Stimulated activated CD4-positive, alpha-beta T cell treated with anti-CD3 and anti-CD28 coated beads, Interleukin-12 subunit alpha, Interleukin-12 subunit beta, amount 100 ng/mL, for 48 hours (primary cell): ENCODE data around the gene TMPRSS6.

Source experiments
- DNase-seq, 3 donors: peaks; one replicate each; pipeline ENCODE4 v3.0.0-alpha.2; 2020; ENCODE audit warnings: low read depth in 2 of 3, low spot score in 1 of 3

TMPRSS6 gene

DNA sequence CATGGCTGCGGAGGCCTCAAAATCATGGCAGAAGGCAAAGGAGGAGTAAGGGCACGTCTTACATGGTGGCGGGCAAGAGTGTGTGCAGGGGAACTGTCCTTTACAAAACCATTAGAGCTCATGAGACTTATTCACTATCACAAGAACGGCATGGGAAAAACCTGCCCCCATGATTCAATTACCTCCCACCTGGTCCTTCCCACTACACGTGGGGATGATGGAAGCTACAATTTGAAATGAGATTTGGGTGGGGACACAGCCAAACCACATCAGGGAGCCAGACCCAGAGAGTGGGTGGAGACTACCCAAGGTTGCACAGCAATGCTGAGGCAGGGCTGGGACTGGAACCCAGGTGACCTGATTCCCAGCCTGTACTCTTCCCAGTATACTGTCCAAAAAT, 8.6 kb upstream of the TMPRSS6 start:
- DNase-seq, result no peak

DNA sequence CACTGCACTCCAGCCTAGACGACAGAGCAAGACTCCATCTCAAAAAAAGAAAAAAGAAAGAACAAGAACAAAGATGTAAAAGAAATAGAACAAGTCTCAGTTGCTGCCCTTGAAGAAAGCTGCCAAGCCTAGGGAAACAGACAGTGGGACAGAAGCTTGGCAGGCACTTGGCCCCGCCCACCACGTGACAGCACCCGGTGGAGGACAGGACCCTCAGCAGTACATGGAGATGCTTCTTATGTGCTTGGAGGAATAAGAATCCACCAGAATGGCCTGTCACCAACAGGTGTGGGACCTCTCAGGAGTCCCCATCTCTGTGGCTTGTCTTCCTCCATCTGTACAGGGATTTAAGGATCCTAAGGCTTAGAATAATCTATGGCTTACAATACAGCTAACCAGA, 7.6 kb upstream of the TMPRSS6 start:
- DNase-seq, result no peak

DNA sequence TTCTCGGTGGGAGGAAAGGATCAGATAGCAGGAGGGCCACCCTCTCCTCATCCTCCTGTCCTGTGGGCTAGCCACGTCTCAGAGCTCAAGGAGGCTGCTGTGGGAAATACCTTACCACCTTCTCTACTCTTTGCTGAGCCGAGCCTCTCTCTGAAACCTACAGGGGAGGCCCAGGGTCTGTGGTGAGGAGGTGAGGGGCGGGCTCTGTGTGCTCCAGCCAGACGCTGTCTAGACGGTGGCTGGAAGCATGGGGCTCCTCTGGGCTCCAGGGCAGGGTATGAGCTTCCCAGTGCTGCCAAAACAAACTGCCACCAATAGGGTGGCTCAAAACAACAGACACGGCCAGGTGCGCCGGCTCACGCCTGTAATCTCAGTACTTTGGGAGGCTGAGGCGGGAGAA, 5.5 kb upstream of the TMPRSS6 start:
- no peak for DNase-seq

DNA sequence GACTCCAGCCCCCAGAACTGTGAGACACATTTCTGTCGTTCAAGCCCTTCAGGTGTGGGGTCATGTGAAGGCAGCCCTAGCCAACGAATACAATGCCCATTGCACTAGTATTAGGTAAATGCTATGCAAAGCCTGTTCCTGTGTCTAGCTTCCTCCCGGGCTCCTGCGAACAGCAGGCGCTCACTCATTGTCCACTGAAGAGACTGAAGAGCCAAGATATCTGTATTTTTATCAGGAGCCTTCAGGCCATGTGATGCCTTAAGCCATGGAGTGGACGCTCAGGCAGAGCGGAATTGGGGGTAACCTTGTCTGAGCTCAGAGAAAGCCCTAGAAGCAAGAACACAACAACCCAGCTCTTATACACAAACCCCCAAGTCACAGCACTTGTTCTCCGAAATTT, 4.2 kb upstream of the TMPRSS6 start:
- no peak for DNase-seq

DNA sequence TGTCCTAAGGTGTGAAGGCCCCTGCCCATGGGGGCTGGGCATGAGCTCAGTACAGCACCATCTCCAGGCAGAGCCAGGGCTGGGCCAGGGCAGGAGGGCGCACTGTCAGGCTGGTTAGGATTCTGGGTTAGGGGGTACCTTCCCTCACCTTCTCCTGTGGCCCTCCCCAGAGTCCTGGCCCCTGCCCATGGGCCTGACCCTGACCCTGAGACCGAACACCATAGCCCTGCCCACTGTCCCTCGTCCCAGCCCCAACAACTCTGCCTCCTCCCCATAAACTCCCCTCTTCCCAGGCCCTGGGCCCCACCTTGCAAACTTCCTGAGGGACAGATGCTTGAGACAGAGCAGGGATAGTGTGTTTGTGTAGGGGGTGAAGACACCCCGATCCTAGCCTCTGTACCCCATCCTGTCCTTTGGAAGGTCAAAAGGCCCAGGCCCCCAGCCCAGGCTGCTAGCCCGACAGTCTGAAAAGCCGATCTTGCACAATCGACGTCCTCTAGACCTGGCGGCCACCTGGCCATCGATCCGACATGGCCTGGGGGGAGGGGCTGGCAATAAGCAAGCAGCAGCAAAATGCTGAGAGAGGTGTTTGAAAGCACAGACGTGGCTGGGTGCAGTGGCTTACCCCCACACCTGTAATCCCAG, 2.7 kb upstream of the TMPRSS6 start:
- DNase-seq, result no peak

DNA sequence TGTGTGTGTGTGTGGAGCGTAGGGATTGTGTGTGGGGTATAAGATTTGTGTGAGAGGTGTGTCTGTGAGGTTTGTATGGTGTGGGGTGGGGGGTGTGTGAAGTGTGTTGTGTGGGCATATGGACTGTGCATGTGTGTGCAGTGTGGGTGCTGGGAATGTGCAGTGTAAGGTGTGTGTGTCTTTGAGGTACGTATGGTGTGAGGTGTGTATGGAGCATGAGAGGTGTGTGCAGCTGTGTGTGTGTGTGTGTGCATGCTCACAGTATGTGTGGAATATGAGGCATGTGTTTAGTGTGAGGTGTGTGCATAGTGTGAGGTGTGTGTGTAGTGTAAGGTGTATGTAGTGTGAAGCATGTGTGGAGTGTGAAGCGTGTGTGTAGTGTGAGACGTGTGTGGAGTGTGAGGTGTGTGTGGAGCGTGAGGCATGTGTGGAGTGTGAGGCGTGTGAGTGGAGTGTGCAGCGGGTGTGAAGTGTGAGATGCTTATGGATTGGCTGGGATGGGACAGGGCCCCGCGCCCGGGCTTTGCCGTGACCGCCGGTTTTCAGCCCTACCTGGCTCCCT, 1.7 kb upstream of the TMPRSS6 start:
- DNase-seq, result no peak

DNA sequence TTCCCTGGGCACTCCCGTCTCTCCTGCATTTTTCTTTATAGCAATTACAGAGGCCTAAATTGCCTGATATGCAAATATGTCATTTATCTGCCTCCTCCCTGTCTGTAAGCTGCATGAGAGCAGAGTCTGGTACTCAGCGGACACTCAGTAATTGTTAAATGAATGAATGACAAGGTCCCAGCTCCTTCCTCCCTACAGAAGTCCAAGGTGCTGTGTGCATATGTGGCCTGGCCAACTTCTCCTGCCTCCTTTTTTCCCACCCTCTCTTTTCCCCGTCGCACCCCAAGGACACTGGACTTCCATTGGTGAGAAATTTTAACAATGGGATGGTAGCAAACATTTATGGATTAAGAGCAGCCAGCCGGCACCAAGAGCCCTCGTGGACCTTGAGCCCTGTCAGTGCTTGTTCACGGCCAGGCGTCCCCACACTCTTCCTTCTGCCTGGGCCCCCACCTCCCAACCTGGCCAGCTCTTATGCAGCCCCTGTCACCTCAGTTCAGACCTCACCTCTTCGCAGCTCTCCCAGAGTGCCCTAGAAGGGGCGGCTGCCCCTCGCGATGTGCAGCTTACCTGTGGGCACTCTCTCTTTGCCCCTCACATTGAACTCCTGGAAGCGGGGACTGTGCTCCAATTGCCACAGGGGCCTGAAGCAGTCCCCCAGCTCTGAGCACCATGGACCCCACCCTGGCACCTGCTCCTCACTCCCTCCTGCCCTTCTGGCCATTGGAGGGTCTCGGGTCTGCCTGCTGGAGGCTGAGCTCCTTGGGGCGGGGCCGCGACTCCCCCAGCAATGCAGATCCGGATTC, 1.5 kb downstream of the TMPRSS6 start:
- DNase-seq, result no peak

DNA sequence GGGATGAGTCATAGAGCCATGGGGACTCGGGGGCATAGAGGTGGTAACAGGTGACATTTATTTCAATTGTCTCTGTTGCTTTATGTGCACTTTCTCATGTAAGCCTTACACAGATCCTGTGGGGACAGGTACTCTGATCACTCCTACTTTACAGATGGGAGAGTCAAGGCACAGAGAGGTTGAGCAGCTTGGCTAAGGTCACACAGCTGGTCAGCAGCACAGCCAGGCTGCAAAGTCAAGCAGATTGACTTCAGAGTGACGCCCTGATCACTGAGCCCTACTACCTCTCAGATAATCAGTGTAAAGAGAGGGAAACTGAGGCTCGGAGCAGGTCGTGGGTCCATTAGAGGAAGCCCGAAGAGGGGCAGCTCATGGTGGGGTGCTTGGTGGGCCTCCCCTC, 3.5 kb downstream of the TMPRSS6 start:
- DNase-seq, result no peak

DNA sequence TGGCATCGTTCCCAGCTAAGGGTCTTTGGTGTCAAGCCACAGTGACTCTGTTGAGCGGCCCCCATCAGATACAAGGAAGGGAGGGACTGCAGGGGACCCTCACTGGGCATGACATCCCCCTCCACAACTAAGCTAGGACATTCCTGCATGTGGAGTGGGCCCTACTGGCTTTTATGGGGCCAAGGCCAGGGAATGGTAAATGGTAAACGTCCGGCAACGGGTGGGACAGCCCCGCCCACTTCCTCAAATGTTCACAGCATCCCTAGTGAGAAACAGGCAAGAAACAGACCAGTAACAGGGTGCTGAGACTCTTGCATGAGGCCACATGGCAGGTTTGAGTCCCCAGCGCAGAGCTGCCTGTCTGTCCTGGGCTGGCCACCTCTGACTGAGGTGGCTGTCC, 4.4 kb downstream of the TMPRSS6 start:
- no peak for DNase-seq

DNA sequence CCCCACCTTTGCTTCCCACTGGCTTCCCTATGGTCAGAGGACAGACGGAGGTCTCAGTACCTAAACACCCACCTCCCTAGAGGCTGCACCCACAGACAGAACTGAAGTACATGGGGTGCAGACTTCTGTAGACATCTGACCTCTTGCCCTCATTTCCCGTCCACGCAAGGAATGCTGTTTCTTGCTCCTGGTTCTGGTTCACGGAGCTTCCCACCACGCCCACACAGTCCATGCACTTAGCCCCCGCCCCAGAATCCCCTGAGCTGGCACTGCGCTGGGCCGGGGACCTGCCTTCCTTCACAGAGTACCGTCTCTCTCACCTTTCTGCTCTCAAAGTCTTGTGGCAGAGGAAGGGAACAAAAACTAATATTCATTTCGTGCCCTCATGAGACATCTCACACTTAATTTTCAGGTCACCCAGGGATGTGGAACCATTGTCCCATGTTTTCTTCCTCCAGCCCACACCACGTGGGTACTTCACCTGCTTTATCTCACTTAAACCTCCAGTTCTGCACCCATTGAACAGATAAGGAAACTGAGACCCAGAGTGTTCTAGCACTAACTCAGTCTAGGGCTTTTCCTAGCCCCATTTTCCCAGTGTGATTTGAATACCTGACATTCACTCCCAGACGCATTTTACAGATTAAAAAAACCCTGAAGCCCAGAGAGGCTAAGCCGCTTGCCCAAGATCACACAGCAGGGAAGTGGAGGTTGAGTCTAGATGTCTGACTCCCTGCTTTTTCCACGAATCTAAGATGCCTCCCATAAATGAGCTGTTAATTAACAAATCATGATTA, 5.7 kb downstream of the TMPRSS6 start:
- DNase-seq, result no peak

DNA sequence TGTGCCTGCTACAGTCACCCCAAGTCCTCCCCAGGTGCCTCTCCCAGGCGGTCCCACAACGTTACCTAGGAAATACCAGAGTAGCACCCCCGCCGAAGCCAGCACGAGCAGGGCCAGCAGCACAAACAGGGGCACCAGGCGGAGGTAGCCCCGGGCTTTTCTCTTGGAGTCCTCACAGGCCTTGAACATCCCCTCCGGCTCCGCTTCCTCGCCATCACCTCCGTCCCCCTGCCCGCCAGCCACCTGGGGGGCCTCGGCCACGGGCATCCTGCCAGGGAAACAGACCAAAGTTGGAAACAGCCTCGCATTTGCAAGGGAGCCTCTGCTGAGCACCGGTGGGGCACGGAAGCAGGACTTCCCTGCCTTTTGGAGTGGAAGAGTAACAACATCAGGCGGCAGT, 6.4 kb downstream of the TMPRSS6 start:
- no peak for DNase-seq

DNA sequence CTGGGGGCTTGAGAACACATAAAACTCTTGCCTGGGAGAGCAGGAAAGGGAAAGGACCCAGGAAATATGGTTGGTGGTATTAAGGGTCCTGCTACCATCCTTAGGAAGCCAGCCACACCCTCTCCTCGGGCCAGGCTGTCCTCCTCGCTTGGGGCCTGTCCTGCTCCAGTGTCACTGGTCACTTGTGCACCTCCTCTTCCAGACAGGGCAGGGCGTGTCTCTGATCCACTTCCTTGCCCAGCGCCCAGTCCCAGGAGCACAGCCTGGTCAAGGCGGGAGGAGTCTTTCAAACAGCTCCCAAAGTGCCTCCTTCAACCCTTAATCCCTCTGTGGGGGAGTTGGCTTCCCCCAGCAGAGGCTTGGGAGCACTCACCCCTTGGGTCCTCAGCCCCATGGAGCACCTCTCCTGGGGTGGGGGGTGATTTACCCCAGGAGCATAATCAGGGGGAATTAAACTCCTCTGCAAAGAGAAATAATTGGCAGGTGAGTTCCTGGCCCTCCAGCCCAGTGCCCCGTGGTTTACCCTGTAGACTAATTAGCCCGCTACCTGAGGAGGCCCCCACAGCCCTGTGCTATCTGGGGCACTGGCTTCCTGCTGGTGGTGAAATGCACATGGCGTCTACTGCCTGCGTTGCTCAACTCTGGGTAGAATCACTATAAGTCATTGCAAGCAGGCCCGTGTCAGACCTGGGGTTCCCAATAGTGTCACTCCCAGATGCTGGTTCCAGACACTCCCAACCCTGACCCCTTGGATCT, 8.0 kb downstream of the TMPRSS6 start:
- no peak for DNase-seq

DNA sequence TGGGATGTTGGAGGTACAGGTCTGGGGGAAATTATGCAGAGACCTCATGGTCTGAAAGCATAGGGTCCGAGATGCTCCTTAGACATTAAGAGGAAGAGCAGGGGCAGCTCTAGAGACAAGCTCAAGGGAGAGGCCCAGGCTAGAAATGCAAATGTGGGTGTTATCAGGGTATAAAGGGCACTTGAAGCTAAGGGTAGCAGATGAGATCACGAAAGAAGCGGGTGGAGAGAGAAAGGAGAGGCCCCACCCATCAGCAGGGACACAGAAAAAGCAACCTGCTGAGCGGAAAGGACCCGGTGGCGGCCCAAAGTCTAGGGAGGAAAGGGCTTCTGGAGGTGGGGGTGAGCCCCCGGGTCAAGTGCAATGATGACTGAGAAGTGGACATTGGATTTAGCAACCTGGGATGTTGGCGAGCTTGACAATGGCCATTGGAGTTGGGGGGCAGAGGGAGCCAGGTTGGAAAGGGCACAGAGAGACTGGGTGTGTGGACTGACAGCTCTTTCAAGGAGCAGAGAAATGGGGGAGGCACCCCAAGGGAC, 8.9 kb downstream of the TMPRSS6 start:
- DNase-seq, result no peak

DNA sequence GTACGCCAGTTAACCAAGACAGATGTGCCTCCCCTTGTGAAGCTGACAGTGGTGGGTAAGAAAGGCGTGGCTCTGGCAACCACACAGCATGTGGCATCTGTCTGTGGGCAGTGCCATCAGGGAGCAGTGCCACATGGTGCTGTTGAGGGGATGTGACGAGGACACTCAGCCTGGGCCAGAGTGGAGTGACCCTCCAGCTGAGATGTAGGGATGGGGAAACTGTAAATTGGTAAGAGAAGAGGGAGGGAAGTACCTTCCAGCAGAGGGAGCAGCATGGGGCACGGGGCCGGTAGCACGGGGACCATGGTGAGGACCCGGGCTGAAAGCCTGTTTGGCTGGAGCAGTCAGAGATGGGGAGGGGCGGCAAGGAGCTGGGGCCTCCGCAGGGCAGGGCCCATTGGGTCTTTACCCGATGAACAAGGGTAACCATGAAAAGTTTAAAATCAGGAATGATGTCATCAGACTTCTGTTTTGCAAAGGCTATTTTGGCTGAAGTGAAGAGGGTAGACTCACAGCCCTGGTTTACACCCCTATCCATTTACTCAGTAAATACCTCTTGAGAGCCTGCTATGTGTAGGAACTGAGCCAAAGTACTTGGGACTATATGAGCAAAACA, 10.4 kb downstream of the TMPRSS6 start:
- DNase-seq, result no peak

DNA sequence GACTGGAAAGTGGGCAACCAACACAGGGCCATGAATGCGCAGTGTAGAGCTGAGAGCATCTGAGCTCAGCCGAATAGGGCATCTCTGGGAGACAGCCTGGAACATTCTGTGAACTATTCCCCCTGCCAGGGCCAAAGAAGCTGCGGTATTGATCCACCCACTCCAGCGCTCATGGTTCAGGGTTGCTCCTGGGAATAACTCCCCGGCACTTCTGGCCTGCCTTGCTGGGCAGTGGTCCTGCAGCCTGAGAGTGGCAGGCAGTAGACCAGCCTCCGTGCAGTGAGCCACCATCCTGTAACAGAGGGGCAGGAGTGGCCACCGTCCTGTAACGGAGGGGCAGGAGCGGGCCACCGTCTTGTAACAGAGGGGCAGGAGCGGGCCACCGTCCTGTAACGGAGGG, 12.2 kb downstream of the TMPRSS6 start:
- DNase-seq, result no peak

DNA sequence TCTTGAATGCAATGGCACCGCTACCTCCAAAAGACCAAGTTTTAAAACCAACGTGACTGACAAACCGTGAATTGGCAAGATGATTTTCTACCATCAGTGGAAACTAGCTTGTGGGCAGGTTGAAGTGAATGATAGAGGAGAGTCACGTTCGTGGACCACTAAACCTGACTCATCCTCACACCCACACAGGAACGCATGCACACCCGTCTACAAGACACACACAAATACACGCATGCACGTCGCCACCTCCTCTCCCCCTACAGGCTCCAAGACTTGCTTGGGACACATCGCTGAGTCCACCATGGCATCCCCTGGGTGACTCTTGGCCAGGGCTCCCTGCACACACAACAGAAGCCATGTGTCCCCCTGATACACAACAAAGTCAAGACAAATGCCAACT, 14.4 kb downstream of the TMPRSS6 start:
- DNase-seq, result peak; percentile 55 to 77 (median 56)

DNA sequence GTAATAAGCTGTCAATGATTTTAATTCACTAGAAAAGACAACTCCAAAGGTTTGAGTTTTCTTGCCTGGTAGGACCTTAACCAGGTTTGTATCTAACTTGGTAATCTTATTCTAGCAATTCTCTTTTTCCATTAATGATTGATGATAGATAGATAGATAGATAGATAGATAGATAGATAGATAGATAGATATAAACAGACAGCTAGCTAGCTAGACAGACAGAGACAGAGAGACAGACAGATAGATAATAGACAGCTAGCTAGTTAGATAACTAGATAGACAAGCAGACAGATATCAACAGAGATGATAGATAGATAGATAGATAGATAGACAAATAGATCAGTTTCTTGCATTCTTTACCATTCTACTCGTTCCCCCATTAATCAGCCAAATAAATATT, 15.3 kb downstream of the TMPRSS6 start:
- DNase-seq, result no peak

DNA sequence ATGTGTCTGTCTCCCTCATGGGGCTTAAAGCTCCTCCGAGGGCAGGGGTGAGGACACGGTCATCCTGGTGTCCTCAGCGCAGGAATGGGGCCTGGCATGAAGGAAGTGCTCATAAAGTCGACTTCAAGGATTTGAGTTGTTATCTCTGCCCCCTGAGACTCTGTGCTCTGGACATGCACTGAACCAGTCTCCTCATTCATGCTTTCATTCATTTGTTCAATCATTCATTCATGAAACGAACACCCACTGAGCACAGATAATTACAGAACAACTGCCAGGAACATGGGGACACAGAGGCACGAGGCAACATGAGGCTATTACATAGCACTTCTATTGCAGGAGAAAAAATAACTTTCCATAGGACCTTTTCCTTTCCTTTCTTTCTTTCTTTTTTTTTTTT, 16.5 kb downstream of the TMPRSS6 start:
- DNase-seq, result no peak

DNA sequence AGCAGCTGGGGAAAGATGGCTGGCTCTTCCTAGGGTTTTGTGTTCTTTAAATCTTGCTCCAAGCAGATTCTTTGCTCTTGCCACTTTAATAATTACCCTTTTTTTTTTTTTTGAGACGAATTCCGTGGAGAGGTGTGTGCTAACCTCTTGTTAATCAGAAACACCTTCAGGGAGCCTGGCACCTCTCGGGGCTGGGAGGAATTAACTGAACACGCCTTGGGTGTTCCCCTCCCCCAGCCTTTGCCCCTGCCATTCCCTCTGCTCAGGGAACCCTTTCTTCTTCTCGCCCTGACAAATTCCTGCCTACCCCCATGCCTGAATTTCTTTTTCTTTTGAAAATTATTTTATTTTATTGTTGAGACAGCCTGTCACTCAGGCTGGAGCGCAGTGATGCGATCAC, 17.5 kb downstream of the TMPRSS6 start:
- DNase-seq, result no peak

DNA sequence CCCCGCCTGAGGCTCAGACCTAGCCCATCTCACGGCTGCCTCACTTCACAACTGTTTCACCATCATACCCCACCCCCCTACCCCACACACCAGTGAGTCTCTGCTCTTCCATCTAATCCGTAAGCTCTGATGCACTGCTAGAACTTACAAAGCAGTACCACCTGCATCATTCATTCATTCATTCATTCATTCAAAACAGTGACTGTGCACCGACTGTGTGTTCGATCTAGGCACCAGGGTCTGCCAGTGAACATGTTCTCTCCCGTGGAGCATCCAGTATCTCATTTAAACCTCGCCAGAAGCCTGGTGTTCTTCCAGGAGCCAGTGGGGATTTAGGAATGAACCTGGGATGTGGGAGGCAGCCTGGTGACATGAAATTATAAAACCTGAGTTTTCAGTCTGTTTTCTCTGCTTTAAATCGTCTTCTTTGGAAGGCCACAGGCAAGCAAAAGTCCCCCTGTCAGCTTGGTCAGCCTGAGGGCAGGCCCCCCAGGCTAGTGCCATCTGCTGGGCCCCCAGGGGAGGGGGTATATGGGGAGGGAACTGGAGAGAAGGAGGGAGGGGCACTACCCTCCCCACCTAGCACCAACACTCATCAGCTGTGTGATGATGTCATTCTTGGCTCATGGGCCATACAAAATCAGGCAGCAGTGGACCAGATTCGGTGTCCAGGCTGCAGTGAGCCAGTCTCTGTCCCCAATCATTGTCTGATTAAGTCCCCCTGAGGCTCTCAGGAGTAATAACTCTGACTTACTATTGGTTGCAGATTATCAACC, 18.4 kb downstream of the TMPRSS6 start:
- DNase-seq, result no peak
